ENCODE results near the gene PCBD2. TPM values are rescaled to one million over a fixed set of nuclear protein-coding genes. Genes with fewer than 3 reads are reported as not detected.
"Not testable (repeated sequence)": the region's sequence is repeated elsewhere in the genome, so short reads cannot be mapped to it uniquely, and the experiment has no call there.

PCBD2 gene
- total RNA-seq, 1 donor from 2014 or later: 26.3 TPM

DNA sequence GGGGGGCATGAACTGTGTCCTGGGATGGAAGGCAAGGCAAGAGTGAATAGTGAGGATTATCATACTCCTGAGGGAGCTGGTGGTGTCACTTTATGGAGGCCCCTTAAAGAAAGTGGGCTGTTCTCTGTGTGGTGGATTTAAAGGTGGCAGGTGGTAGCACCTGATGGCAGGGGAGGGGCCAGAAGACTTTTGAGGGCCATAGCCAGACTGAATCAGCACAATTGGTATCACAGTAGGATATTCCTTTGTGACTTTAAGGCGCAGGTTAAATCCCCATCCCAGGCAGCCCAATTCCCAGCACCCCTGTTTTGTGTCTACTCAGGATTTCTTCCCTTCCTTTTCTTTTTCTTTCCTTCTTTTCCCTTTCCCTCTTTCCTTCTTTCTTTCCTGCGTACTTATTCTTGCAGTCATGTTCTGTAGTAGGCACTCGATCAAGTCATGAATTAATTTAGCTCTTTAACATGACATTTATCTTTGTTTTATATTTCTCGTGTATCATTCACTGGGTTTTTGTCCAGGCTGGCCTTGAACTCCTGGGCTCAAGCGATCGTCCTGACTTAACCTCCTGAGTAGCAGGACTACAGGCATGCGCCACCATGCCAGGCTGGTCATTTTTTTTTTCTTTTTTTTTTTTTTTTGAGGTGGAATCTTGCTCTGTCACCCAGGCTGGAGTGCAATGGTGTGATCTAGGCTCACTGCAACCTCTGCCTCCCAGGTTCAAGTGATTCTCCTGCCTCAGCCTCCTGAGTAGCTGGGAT is 11.0 kb upstream of the PCBD2 start:
- no peak for DNase-seq
- H3K27ac ChIP-seq (replicated peaks): no peak overlapping the region
- TF ChIP-seq, protein P1, sequence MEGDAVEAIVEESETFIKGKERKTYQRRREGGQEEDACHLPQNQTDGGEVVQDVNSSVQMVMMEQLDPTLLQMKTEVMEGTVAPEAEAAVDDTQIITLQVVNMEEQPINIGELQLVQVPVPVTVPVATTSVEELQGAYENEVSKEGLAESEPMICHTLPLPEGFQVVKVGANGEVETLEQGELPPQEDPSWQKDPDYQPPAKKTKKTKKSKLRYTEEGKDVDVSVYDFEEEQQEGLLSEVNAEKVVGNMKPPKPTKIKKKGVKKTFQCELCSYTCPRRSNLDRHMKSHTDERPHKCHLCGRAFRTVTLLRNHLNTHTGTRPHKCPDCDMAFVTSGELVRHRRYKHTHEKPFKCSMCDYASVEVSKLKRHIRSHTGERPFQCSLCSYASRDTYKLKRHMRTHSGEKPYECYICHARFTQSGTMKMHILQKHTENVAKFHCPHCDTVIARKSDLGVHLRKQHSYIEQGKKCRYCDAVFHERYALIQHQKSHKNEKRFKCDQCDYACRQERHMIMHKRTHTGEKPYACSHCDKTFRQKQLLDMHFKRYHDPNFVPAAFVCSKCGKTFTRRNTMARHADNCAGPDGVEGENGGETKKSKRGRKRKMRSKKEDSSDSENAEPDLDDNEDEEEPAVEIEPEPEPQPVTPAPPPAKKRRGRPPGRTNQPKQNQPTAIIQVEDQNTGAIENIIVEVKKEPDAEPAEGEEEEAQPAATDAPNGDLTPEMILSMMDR (IDR thresholded peaks at IDR 0.05; ENCODE audit: borderline replicate concordance): no peak
- no peak overlapping the region for H3K4me3 ChIP-seq
- peaks cover 79% of the 10 kb centered on the region for H3K36me3 ChIP-seq
- no peaks in the 10 kb centered on the region for H3K9me3 ChIP-seq (replicated peaks)
- no peaks in the 10 kb centered on the region for H3K27me3 ChIP-seq (ENCODE audit: low read depth)
- intact Hi-C loops (cut with micrococcal nuclease): no loop called here
- H3K4me1 ChIP-seq: no peaks in the 10 kb centered on the region

DNA sequence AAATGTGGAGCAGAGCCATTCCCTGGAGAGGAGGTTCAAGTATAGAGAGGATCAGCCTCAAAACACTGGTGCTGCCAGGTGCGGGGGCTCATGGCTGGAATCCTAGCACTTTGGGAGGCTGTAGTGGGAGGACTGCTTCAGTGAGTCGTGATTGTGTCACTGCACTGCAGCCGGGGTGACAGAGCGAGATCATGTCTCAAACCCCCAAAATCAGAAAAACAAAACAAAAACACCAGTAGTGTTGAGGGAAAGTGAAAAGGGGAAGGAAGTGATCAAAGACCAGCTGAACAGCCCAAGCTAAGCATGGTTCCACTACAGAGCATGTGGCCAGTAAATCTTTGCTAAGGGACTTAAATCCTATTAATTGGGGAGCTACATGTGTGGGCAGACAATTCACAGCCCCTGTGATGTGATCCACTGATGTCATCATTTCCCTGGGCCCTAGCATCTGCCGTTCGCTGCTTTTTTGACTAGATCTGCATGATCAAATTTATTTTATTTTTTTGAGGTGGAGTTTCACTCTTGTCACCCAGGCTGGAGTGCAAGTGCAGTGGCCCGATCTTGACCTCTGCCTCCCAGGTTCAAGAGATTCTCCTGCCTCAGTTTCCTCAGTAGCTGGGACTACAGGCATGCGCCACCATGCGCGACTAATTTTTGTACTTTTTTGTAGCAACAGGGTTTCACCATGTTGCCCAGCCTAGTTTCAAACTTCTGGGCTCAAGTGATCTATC is 2.7 kb upstream of the PCBD2 start:
- Histone ChIP-seq H3K9me3 (replicated peaks) (no peaks in the 10 kb centered on the region), H3K36me3 (peaks cover 26% of the 10 kb centered on the region), H3K4me1 (peaks cover 18% of the 10 kb centered on the region), H3K27ac (replicated peaks) (no peak overlapping the region), H3K27me3 (ENCODE audit: low read depth) (no peaks in the 10 kb centered on the region), H3K4me3 (no peak overlapping the region)
- no peak for DNase-seq
- intact Hi-C loops (cut with micrococcal nuclease): no loop called here
- TF ChIP-seq, protein P1 (IDR thresholded peaks at IDR 0.05; ENCODE audit: borderline replicate concordance): no peak

DNA sequence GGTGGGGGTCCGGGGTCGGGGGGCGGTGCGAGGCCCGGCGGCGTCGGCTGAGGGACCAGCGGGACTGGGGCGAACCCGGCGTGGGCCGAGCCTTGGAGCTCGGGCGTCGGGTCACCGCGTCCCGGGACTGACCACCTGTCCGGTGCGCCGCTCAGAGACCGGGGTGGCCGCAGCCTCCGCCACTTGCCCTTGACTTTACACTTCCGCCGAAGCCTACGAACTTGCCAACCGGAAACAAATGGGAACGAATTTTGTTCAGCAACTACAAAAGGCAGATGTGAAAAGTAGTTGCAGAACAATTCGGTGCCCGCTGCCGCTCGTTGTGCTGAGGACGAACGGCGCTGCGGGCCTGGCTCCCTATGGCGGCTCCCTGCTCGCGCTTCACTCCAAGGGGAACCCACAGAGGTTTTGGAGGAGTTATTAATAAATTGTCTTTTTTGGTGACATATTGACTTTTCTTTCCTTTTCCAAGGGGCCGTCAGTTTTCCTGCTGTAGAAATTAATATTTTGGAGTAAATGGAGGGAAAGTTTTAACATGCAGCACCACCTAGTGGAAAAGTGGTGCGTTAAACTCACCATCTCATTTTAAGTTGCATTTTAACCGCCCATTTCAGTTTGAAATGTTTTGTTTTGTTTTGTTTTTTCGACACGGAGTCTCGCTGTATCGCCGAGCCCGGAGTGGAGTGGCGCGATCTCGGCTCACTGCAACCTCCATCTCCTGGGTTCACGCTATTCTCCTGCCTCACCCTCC is 490 bp downstream of the PCBD2 start:
- H3K36me3 ChIP-seq: peaks cover 6% of the 10 kb centered on the region
- peaks cover 18% of the 10 kb centered on the region for H3K4me1 ChIP-seq
- intact Hi-C loops (cut with micrococcal nuclease): no loop called here
- TF ChIP-seq, protein P1 (IDR thresholded peaks at IDR 0.05; ENCODE audit: borderline replicate concordance): peak; percentile 86
- no peak for DNase-seq
- peak overlapping the region; percentile 79 for H3K4me3 ChIP-seq
- no peaks in the 10 kb centered on the region for H3K27me3 ChIP-seq (ENCODE audit: low read depth)
- peak overlapping the region; percentile 99 for H3K27ac ChIP-seq (replicated peaks)
- no peaks in the 10 kb centered on the region for H3K9me3 ChIP-seq (replicated peaks)

DNA sequence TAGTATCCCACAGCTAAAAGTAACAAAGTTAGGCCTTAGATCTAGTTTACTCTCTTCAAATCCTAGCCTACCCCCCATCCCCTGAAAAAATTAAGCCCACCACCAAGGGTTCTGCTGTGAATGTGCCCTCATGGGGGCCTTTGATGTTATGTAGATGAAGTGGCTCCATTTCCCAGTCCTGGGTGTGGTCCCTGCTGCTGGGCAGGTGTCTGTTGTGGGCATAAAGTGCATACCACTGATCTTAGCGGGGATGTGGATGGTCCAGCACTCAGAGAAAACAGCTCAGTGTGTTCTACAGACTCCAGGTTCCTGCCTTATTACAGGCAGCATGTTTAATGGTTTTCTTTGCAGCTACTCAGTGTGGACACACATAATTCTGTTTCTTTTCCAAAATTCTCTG is 1.9 kb downstream of the PCBD2 start:
- Histone ChIP-seq H3K27me3 (ENCODE audit: low read depth) (no peaks in the 10 kb centered on the region), H3K4me3 (no peak overlapping the region), H3K27ac (replicated peaks) (no peak overlapping the region), H3K36me3 (peaks cover 20% of the 10 kb centered on the region), H3K9me3 (replicated peaks) (no peaks in the 10 kb centered on the region), H3K4me1 (peaks cover 22% of the 10 kb centered on the region)
- intact Hi-C loops (cut with micrococcal nuclease): no loop called here
- TF ChIP-seq, protein P1 (IDR thresholded peaks at IDR 0.05; ENCODE audit: borderline replicate concordance): no peak
- no peak for DNase-seq

DNA sequence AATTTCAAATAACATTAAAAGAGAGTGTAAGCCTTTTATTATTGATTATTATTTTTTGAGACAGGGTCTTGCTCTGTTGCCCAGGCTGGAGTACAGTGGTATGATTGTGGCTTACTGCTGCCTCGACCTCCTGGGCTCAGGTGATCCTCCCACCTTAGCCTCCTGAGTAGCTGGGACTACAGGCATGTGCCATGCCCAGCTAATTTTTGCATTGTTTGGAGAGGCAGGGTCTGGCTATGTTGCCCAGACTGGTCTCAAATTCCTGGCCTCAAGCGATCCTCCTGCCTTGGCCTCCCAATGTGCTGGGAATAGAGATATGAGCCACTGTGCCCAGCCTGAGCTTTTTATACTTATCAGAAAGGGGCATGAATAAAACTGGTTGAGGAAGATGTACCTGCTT is 5.8 kb downstream of the PCBD2 start:
- H3K9me3 ChIP-seq (replicated peaks); H3K27me3 ChIP-seq (ENCODE audit: low read depth); intact Hi-C loops (cut with micrococcal nuclease); H3K27ac ChIP-seq (replicated peaks); H3K4me3 ChIP-seq; DNase-seq: not testable (repeated sequence)
- Histone ChIP-seq H3K36me3 (peaks cover 41% of the 10 kb centered on the region), H3K4me1 (peaks cover 21% of the 10 kb centered on the region)

All from left ventricle myocardium inferior (tissue), 1 donor.